IMR-90 (cell line): ENCODE results near the gene POLD3.

ENCODE experiments used
- CTCF ChIP-seq: conservative IDR thresholded peaks from 2 replicates; pipeline ENCODE4 v1.5.1; 2012; ENCODE audit warnings: mild to moderate bottlenecking, low read depth, low read length, improper control_type of control experiment
- MAFK ChIP-seq: IDR thresholded peaks from 2 replicates; pipeline ENCODE4 v1.6.1; 2012; ENCODE audit warnings: low read depth, low read length, improper control_type of control experiment
- NFE2L2 ChIP-seq: fragments of 150-350 bp; IDR thresholded peaks from 2 replicates; pipeline ENCODE4 v1.6.1; 2016; ENCODE audit warnings: low read depth, mild to moderate bottlenecking, low read length
- POLR2A ChIP-seq: IDR thresholded peaks from 2 replicates; pipeline ENCODE4 v1.6.1; 2012; ENCODE audit warnings: mild to moderate bottlenecking, low read depth, low read length
- RAD21 ChIP-seq: IDR thresholded peaks from 2 replicates; pipeline ENCODE4 v1.6.1; 2012; ENCODE audit warnings: low read length, improper control_type of control experiment
- RFX5 ChIP-seq: IDR thresholded peaks from 2 replicates; pipeline ENCODE4 v1.8.0; 2012; ENCODE audit warnings: low read depth, mild to moderate bottlenecking, low read length, moderate library complexity
- TF ChIP-seq, protein P1 (sequence below): fragments of 150-350 bp; IDR thresholded peaks from 2 replicates; pipeline ENCODE4 v1.6.1; 2017; ENCODE audit warnings: mild to moderate bottlenecking, antibody characterized with exemption, low read length, low read depth

- TF ChIP-seq CTCF, result no peak
- TF ChIP-seq POLR2A, result no peak
- TF ChIP-seq, protein P1, sequence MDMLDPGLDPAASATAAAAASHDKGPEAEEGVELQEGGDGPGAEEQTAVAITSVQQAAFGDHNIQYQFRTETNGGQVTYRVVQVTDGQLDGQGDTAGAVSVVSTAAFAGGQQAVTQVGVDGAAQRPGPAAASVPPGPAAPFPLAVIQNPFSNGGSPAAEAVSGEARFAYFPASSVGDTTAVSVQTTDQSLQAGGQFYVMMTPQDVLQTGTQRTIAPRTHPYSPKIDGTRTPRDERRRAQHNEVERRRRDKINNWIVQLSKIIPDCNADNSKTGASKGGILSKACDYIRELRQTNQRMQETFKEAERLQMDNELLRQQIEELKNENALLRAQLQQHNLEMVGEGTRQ, result no peak
- TF ChIP-seq RAD21, result no peak
- TF ChIP-seq RFX5, result no peak
- no peak for TF ChIP-seq MAFK
- TF ChIP-seq NFE2L2, result no peak
Measured at GRCh38 chr11:74559110-74559933, 33.1 kb upstream of the POLD3 start.
